ENCODE results near the gene ZNF181.
"Not testable (repeated sequence)": the region's sequence is repeated elsewhere in the genome, so short reads cannot be mapped to it uniquely, and the experiment has no call there.

Gene ZNF181

GRCh38 chr19:34733746-34734536, at the start of gene ZNF181:
TSS of gene ZNF181 (plus strand) at chr19:34734243. CDS start at chr19:34735038, 795 bp downstream.
- peak; percentile 93 for DNase-seq

GRCh38 chr19:34685266-34685665, 48.8 kb upstream of the ZNF181 start:
- not testable (repeated sequence) for DNase-seq

GRCh38 chr19:34686455-34686854, 47.6 kb upstream of the ZNF181 start:
- DNase-seq, result no peak

GRCh38 chr19:34687348-34687747, 46.7 kb upstream of the ZNF181 start:
- no peak for DNase-seq

- DNase-seq, result no peak
These were observed 45.5 kb upstream of the ZNF181 start for GRCh38 chr19:34688592-34688991.

- DNase-seq, result no peak
These were observed 43.7 kb upstream of the ZNF181 start for GRCh38 chr19:34690372-34690771.

- no peak for DNase-seq
These were observed 41.5 kb upstream of the ZNF181 start for GRCh38 chr19:34692549-34692948.

- DNase-seq, result no peak
These were observed 26.4 kb upstream of the ZNF181 start for GRCh38 chr19:34707661-34708060.

GRCh38 chr19:34711890-34712289, 22.2 kb upstream of the ZNF181 start:
- no peak for DNase-seq

- DNase-seq, result no peak
These were observed 21.4 kb upstream of the ZNF181 start for GRCh38 chr19:34712395-34713261.

- no peak for DNase-seq
These were observed 20.8 kb upstream of the ZNF181 start for GRCh38 chr19:34713262-34713637.

- DNase-seq, result no peak
These were observed 18.7 kb upstream of the ZNF181 start for GRCh38 chr19:34715357-34715756.

GRCh38 chr19:34722353-34722752, 11.7 kb upstream of the ZNF181 start:
- DNase-seq, result no peak

- DNase-seq, result no peak
These were observed 8.6 kb upstream of the ZNF181 start for GRCh38 chr19:34725400-34725799.

GRCh38 chr19:34731019-34731829, 2.8 kb upstream of the ZNF181 start:
- no peak for DNase-seq

- DNase-seq, result no peak
These were observed 2.1 kb upstream of the ZNF181 start for GRCh38 chr19:34731964-34732363.

- DNase-seq, result no peak
These were observed 1.3 kb upstream of the ZNF181 start for GRCh38 chr19:34732612-34733211.

- peak; percentile 83 for DNase-seq
These were observed 737 bp upstream of the ZNF181 start for GRCh38 chr19:34733266-34733745.

- no peak for DNase-seq
These were observed 577 bp downstream of the ZNF181 start for GRCh38 chr19:34734537-34735103.

- DNase-seq, result no peak
These were observed 11.1 kb downstream of the ZNF181 start for GRCh38 chr19:34744896-34745690.

- no peak for DNase-seq
These were observed 23.4 kb downstream of the ZNF181 start for GRCh38 chr19:34757441-34757840.
